NCI-H146 treated with DMSO at 0.1 percent for 48 hours (cell line): ENCODE results near the gene AGR3.

Experiments used
- DNase-seq: peaks from one replicate; lab custom pipeline; 2025; ENCODE audit not compliant: unreplicated experiment; lab: John Stamatoyannopoulos, UW

AGR3 gene

GRCh38 chr7:16838386-16838785 is 43.4 kb downstream of the AGR3 start:
- no peak for DNase-seq

DNA sequence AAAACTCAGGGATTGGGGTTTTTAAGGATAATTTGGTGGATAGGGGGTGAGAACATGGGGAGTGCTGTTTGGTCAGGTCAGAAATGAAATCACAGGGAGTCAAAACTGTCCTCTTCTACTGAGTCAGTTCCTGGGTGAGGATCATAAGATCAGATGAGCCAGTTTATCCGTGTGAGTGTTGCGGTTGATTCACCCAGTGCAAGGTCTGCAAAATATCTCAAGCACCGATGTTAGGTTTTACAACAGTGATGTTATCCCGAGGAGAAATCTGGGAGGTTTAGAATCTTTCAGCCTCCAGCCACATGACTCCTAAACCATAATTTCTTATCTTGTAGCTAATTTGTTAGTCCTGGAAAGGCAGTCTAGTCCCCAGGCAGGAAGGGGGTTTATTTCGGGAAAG is 45.3 kb downstream of the AGR3 start:
- DNase-seq = no peak

GRCh38 chr7:16833373-16833772 is 48.4 kb downstream of the AGR3 start:
- DNase-seq = no peak

DNA sequence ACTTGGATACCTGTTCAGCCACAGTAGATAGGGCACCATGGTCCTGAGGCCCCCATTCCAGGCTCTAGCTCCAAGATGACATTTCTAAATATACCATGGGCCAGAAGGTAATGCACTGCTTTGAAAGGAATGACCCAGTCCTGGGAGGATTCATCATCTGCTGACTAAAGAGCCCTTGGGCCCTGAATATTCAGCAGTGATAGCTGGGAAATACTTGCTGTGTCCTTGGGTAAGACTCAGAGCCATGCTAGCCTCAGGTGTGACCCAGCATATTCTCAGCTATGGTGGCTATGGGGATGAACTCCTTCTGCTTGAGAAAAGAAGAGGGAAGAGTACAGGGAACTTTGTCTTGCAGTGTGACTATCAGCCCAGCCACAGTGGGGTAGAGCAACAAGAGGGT is 55.7 kb downstream of the AGR3 start:
- DNase-seq = no peak

- DNase-seq = no peak
These were observed 59.8 kb downstream of the AGR3 start for GRCh38 chr7:16822029-16822428.

- DNase-seq = no peak
These were observed 63.1 kb downstream of the AGR3 start for GRCh38 chr7:16818732-16819131.

- no peak for DNase-seq
These were observed 64.2 kb downstream of the AGR3 start for GRCh38 chr7:16817536-16817935.

DNA sequence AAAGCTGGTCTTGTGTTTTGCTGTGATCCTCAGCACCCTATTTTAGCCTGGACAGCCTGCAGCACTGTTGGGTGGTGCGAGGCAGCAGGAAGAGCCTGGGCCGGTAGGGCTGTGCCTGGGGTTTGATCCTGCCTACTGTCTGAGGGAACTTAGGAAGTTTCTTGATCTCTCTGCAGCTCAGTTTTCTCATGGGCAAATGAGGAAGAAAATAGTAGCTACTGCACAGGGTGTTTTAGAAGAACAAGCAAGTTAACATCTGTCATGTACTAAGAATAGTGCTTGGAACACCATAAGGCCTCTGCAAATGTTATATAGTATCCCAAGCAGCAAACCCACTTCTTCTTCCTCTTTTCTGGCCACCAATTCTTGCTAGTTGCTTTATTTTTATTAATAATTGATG is 65.0 kb downstream of the AGR3 start:
- DNase-seq = no peak

DNA sequence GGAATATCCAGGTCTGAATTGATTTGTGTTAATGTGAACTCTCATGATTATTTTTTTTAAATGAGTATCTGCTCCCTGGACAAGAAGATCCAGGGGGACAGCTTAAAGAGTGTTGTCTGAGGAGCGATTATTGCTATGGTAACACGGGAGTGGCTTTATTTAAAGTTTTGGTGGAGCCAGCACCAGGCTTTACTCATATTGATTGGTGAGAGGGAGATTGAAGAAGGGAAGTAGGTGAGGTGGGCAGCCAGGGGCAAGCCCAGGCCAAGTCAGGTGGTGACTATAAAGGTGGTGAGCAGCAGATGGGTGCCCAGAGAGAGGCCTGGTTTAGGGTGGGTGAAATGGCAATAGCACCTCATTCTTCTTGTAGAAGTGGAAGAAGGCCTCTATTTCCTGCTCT is 66.8 kb downstream of the AGR3 start:
- DNase-seq = no peak

- DNase-seq = no peak
These were observed 68.6 kb downstream of the AGR3 start for GRCh38 chr7:16813232-16813616.

DNA sequence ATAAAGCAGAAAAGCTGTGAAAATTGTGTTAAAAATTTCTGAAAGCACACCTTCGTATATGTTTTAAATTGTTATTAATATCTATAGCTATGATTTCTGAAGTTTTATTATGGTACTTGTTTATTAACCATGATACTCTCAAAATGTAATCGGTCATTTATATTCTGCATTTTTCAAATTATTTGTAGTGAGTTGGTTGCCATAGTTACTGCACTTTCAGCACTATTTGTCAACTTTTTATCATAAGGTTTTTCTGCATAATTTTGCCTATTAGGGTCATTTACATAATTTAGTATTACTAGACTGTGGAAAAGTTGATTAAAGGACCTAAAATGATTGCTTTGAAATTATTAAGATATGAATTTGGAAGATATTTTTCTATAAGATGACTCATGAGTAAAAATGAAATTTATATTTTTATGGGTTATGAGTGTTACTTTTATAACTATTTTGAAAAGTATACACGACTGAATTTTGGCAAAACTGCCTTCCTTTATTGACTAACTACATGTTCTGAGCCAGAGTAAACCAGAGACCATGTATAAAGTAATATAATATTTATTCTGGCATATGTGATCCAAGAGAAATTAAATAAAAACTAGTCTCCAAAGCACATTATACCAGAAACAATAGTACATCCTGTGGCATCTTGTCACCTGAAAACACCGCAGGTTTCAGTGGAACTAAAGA is 69.1 kb downstream of the AGR3 start:
- DNase-seq = no peak

GRCh38 chr7:16811551-16811950 is 70.2 kb downstream of the AGR3 start:
- no peak for DNase-seq

DNA sequence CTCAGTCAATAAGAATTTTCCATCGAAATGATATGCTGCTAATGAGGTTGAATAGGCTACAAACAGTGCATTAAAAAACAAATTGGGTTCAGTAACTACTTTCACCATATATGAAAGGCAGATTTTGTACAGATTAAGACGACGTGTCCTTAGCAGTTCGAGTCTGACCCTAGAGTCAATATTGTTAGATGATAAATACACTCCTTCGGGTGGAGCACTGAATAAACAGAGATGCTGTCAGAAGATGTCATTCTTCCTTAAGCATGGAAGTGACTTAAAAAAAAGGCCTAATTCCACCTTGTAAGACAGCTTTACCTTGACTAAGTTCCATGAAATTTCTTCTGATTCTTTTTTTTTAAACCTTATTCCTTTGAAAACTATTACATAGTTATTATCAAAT is 71.2 kb downstream of the AGR3 start:
- no peak for DNase-seq

- no peak for DNase-seq
These were observed 71.7 kb downstream of the AGR3 start for GRCh38 chr7:16810112-16810511.
